Stimulated activated naive CD8-positive, alpha-beta T cell treated with anti-CD3 and anti-CD28 coated beads, Interleukin-15, Interleukin-2, amounts not matched to agents 100 ng/mL and 50 ng/mL, for 24 hours (primary cell): ENCODE results near the gene CTBP2.
"Not testable (repeated sequence)": the region's sequence is repeated elsewhere in the genome, so short reads cannot be mapped to it uniquely, and the experiment has no call there.

ENCODE experiments used
- H3K27ac Mint-ChIP-seq: one replicate; pipeline ENCODE4 v1.8.0; 2021; ENCODE audit warnings: mild to moderate bottlenecking, mixed read lengths
- H3K27me3 Mint-ChIP-seq: one replicate; pipeline ENCODE4 v1.8.0; 2021; ENCODE audit warnings: mixed read lengths
- H3K36me3 Mint-ChIP-seq: one replicate; pipeline ENCODE4 v1.8.0; 2021; ENCODE audit warnings: low read depth, mixed read lengths
- H3K4me1 Mint-ChIP-seq: one replicate; pipeline ENCODE4 v1.8.0; 2021; ENCODE audit warnings: low read depth, mixed read lengths
- H3K4me3 Mint-ChIP-seq: one replicate; pipeline ENCODE4 v1.8.0; 2021; ENCODE audit warnings: mild to moderate bottlenecking, mixed read lengths
- H3K9me3 Mint-ChIP-seq: one replicate; pipeline ENCODE4 v1.8.0; 2021; ENCODE audit warnings: mixed read lengths

The CTBP2 gene

GRCh38 chr10:125192620-125193019 is 32.3 kb upstream of the CTBP2 start:
- Mint-ChIP-seq H3K36me3 (no peaks in the 10 kb centered on the region), H3K9me3 (peaks cover 3% of the 10 kb centered on the region), H3K27ac (no peak overlapping the region), H3K4me1 (no peaks in the 10 kb centered on the region), H3K27me3 (peaks cover 3% of the 10 kb centered on the region), H3K4me3 (no peak overlapping the region)

DNA sequence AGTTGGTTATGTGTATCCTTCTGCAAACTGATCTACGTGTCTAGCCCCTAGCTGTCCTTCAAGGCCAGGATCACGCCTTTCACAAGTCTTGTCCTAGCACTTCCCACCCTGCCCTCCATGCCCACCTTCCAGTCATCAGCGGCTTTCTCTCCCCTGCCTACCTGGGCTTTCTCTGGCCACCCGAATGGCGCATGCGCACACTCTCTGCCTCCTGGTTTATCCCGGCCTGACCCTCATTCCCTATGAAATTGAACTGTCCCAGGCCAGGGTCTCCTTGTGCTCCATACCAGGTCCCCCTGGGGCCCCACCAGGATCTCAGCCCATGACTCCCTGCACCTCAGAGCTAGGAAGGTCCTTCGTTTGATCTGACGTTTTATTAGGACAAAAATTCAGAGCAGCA is 31.6 kb upstream of the CTBP2 start:
- Mint-ChIP-seq H3K4me3 (no peak overlapping the region), H3K27ac (no peak overlapping the region), H3K4me1 (no peaks in the 10 kb centered on the region), H3K27me3 (peaks cover 3% of the 10 kb centered on the region), H3K36me3 (no peaks in the 10 kb centered on the region), H3K9me3 (peaks cover 3% of the 10 kb centered on the region)

DNA sequence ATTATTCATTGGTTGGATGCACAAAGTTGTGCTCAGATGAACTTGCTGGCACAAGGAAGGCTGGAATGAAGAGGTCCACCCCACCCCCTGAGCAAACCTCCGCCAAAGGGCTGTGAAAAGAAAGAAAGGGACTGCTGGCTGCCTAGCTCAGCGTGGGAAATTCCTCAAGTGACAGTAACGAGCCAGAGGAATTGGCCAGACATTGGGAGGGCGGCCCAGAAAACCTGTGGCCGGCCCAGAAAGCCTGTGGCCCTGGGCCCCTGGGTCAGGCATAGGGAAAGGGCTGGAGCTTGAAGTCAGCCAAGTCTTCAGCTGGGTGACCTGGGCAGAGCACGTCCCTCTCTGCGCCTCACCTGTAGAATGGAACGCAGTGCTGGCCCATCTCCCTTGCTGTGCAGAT is 30.6 kb upstream of the CTBP2 start:
- Mint-ChIP-seq H3K27me3 (peaks cover 7% of the 10 kb centered on the region), H3K9me3 (peaks cover 3% of the 10 kb centered on the region), H3K27ac (no peak overlapping the region), H3K36me3 (no peaks in the 10 kb centered on the region), H3K4me1 (no peaks in the 10 kb centered on the region), H3K4me3 (no peak overlapping the region)

DNA sequence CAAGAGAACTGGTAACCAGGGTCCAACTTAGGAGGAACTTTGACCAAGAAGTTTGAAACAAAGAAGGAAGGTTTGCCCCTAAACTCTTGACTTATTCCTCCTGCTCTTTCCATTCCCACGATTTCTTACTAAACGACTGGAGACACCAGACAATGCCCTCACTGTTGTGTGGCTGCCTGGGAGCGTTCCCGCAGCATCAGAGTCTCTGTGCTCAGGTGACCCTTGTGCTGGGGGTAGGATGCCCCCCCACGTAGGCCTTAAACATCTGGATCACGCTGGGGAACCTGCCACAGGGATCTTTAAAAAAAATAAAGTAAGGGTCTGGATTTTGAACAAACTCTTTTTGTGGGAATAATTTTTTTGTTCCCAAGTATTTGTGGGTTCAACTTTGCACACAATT is 30.1 kb upstream of the CTBP2 start:
- Mint-ChIP-seq H3K4me3 (no peak overlapping the region), H3K27me3 (peaks cover 12% of the 10 kb centered on the region), H3K36me3 (no peaks in the 10 kb centered on the region), H3K27ac (no peak overlapping the region), H3K9me3 (peaks cover 3% of the 10 kb centered on the region), H3K4me1 (no peaks in the 10 kb centered on the region)

DNA sequence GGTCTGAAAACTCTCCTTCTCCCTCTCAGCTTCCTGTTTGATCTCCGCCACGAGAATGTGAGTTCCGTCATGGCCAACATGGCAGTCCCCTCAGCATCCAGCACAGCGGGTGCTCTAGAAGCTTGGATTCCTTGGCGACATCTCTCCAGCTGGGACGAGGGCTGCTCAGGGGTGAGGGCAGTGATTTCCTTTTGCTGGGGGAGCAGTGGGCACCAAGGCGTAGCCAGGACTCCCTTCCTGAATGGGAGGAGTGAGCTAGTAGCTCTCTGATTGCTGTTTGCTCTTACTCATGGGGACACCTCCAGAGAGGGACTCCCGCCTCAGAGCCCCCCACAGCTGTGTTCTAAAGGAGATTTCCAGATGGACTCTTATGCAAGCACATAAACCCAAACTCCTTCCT is 28.8 kb upstream of the CTBP2 start:
- no peak overlapping the region for H3K27ac Mint-ChIP-seq
- H3K27me3 Mint-ChIP-seq: peaks cover 20% of the 10 kb centered on the region
- H3K4me3 Mint-ChIP-seq: no peak overlapping the region
- H3K9me3 Mint-ChIP-seq: peaks cover 3% of the 10 kb centered on the region
- no peaks in the 10 kb centered on the region for H3K36me3 Mint-ChIP-seq
- no peaks in the 10 kb centered on the region for H3K4me1 Mint-ChIP-seq

DNA sequence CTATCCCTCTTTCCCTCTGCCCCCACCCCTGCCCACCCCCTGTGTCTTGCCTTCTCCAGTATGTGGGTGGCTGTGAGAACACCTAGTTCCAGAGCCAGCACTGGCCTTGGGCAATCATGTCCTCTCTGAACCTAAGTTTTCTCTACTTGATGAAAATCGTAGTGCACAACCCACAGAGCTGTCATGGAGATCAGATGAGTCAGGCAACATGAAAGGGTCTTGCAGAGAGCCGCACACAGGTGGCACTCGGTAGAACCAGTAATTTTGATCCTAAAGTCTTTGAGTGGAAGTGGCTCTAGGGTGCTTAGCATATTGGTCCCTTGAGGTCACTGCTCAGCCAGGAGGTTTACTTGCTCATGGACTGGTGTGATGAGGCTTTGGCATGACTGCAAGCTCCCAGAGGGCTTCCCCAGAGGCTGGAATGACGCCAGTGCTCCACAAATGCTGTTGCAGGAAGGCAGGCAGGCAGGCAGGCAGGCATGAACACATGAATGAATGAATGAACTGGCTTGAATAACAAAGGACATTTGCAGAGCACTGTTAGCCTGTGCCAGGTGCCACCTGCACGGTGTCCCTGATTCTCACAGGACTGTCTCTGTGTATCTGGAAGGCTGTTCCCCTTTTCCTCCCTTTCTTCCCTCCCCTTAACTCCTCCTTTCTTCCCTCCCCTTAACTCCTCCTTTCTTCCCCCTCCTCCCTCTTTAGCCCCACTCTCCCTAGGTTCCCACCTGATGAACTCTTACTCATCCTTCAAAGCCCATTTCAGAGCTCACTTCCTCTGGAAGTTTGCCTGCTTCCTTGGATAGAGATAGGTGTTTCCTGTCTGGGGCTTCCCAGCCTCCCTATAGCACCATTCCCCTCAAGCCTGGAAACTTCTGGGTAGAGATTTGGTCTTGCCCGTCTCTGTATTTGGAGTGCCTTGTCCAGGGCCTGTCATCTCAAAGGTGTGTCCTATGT is 27.2 kb upstream of the CTBP2 start:
- Mint-ChIP-seq H3K4me1 (no peaks in the 10 kb centered on the region), H3K36me3 (no peaks in the 10 kb centered on the region), H3K27me3 (peaks cover 20% of the 10 kb centered on the region), H3K9me3 (peaks cover 3% of the 10 kb centered on the region), H3K4me3 (no peak overlapping the region), H3K27ac (no peak overlapping the region)

- H3K4me3 Mint-ChIP-seq: no peak overlapping the region
- H3K27me3 Mint-ChIP-seq: peaks cover 22% of the 10 kb centered on the region
- no peaks in the 10 kb centered on the region for H3K4me1 Mint-ChIP-seq
- no peak overlapping the region for H3K27ac Mint-ChIP-seq
- H3K9me3 Mint-ChIP-seq: peaks cover 3% of the 10 kb centered on the region
- no peaks in the 10 kb centered on the region for H3K36me3 Mint-ChIP-seq
Observed at GRCh38 chr10:125186431-125187170, 26.2 kb upstream of the CTBP2 start.

DNA sequence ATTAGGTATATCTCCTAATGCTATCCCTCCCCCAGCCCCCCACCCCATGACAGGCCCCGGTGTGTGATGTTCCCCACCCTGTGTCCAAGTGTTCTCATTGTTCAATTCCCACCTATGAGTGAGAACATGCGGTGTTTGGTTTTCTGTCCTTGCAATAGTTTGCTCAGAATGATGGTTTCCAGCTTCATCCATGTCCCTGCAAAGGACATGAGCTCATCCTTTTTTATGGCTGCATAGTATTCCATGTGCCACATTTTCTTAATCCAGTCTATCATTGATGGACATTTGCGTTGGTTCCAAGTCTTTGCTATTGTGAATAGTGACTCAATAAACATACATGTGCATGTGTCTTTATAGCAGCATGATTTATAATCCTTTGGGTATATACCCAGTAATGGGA is 18.7 kb upstream of the CTBP2 start:
- peaks cover 38% of the 10 kb centered on the region for H3K27me3 Mint-ChIP-seq
- H3K27ac Mint-ChIP-seq, H3K4me1 Mint-ChIP-seq, H3K4me3 Mint-ChIP-seq, H3K36me3 Mint-ChIP-seq: not testable (repeated sequence)
- H3K9me3 Mint-ChIP-seq: peaks cover 18% of the 10 kb centered on the region

DNA sequence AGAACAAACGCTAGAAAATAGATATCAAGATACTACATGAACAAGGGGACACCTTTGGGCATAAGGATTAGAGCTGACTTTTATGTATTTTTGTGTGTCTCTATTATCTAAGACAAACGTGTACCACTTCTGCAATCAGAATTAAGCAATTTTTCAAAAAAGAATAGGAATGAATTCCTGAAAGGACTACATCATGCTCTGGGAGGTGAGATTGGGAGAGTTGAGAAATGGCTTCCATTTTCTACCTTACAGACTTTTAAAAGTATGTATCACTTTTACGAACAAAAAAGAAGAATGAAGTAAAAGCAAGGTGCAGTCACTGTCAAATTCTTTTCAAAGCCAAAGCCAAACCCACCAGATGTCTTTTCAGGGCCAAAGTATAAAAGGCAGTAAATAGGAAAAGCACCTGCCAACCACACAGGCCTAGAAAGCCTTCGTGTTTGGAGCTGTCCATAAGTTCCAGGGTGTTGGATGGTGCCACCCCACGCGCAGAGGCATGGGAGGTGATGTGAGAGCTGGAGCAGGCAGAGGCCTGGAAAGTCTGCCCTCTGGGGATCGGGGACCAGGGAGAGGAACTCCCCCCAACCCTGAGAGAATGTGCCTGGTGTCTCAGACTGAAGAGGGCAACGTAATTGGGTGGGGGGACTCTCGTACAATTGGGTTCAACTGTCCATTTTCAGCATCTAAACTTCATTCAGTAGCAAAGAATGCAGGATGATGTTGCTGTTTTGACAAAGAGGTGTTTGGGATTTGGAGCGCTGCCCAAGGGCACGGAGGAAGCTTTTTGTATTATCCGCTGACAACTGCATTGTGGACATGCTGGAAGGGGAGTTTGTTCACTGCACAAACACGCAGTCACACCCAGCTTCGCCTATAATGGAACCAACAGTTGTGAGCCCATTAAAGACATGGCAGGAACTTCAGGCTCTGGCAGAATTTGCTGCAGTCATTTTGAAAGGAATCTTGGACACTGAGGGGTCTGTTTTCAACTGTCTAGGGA is 17.6 kb upstream of the CTBP2 start:
- Mint-ChIP-seq H3K36me3 (no peaks in the 10 kb centered on the region), H3K27ac (no peak overlapping the region), H3K9me3 (peaks cover 18% of the 10 kb centered on the region), H3K4me1 (no peaks in the 10 kb centered on the region), H3K4me3 (no peak overlapping the region), H3K27me3 (peaks cover 41% of the 10 kb centered on the region)

DNA sequence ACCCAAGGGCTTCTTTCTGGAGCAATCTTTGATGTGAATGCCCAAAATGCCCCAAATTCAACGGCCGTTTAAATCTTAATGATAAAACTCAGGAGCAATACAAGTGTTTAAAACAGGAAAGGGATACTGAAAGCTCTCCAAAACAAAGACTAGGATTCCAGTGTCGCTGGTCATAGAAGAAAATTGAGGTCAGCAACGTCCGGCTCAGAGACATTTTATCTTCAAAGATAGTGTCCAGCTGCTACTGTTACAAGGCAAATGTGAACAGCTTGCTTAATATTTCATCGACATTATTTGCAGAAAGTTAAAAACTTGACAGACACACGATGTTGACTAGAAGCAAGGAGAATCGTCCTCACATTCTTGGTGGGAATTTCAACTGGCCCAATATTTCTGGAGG is 15.4 kb upstream of the CTBP2 start:
- H3K4me3 Mint-ChIP-seq: no peak overlapping the region
- H3K4me1 Mint-ChIP-seq: no peaks in the 10 kb centered on the region
- peaks cover 15% of the 10 kb centered on the region for H3K9me3 Mint-ChIP-seq
- H3K36me3 Mint-ChIP-seq: no peaks in the 10 kb centered on the region
- H3K27me3 Mint-ChIP-seq: peaks cover 42% of the 10 kb centered on the region
- H3K27ac Mint-ChIP-seq: no peak overlapping the region

DNA sequence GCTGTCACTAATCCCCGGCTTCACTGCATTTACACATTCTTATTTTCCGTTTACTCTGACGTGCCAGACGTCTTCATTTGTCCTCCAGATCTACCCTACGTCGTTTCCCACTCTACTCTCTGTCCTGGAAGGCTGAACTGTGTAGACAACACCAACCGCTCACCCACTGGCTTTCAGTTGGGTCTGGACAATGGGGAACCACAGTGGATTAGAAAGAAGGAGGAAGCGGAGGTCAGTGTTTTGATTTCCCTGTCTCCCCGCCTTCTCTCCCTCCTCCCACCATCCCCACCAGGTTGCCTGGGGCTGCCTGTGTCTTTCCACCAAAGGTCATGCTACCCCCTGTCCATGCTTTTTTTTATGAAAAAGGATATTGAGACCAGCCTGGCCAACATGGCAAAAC is 14.0 kb upstream of the CTBP2 start:
- no peaks in the 10 kb centered on the region for H3K4me1 Mint-ChIP-seq
- H3K36me3 Mint-ChIP-seq: no peaks in the 10 kb centered on the region
- peaks cover 40% of the 10 kb centered on the region for H3K27me3 Mint-ChIP-seq
- H3K9me3 Mint-ChIP-seq: peaks cover 9% of the 10 kb centered on the region
- H3K4me3 Mint-ChIP-seq: no peak overlapping the region
- no peak overlapping the region for H3K27ac Mint-ChIP-seq

GRCh38 chr10:125172694-125173093 is 12.3 kb upstream of the CTBP2 start:
- no peak overlapping the region for H3K27ac Mint-ChIP-seq
- no peaks in the 10 kb centered on the region for H3K4me1 Mint-ChIP-seq
- no peak overlapping the region for H3K4me3 Mint-ChIP-seq
- H3K36me3 Mint-ChIP-seq: no peaks in the 10 kb centered on the region
- H3K27me3 Mint-ChIP-seq: peaks cover 36% of the 10 kb centered on the region
- H3K9me3 Mint-ChIP-seq: peaks cover 9% of the 10 kb centered on the region

DNA sequence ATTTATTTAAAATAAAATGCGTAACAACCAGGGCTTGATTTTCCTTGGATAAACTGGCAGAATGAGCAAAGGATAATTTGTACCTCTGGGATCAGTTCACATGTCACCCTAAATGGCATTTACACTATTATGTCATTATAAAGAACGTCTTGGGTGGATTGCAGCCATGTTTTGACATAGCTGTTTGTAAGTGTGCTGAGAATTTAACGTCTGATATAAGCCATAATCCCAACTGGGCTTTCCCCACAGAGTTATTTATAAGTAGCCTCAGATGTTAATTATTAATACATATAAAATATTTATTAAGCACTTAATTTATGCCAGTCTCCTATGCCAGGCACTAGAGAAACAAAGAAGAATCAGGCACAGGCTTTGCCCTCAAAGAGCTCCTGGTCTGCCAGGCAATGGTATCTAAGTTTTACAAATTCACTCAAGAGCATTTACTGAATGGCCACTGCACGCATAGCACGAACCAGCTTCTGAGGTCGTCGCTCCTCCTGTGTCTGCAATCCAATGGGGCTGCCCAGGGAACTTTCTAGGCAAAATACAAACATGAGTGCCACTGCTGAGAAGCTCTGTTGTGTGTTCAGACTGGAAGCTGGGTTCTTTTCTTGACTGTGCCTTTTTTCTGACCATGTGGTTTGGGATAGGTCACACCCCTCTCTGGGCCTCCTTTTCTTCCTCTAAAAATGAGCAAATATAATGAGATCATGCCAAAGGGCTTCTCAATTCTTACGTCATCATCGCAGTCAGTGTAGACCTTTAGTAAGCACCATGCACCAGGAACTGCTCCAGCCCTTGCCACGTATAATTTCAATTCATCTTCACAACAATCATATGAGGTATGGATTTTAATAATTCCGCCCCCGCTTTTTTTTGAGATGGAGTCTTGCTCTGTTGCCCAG is 11.3 kb upstream of the CTBP2 start:
- Mint-ChIP-seq H3K9me3 (peaks cover 7% of the 10 kb centered on the region), H3K27me3 (peaks cover 33% of the 10 kb centered on the region), H3K36me3 (no peaks in the 10 kb centered on the region), H3K4me3 (no peak overlapping the region), H3K27ac (no peak overlapping the region), H3K4me1 (no peaks in the 10 kb centered on the region)

GRCh38 chr10:125169915-125170314 is 9.6 kb upstream of the CTBP2 start:
- Mint-ChIP-seq H3K27ac (no peak overlapping the region), H3K4me3 (no peak overlapping the region), H3K36me3 (no peaks in the 10 kb centered on the region), H3K4me1 (no peaks in the 10 kb centered on the region), H3K27me3 (peaks cover 18% of the 10 kb centered on the region), H3K9me3 (no peaks in the 10 kb centered on the region)
